ENCODE measurements around the gene INSR.
"Not testable (repeated sequence)": the region's sequence is repeated elsewhere in the genome, so short reads cannot be mapped to it uniquely, and the experiment has no call there.

INSR gene

GRCh38 chr19:7293762-7294557 lies at the start of gene INSR:
INSR (minus strand) TSS chr19:7294414; CDS start chr19:7293891, 523 bp downstream.
- DNase-seq, result peak; percentile 95

GRCh38 chr19:7342143-7342542 lies 47.9 kb upstream of the INSR start:
- no peak for DNase-seq

GRCh38 chr19:7340959-7341837 lies 47.0 kb upstream of the INSR start:
- peak; percentile 90 for DNase-seq

- DNase-seq, result peak; percentile 50
These were observed 43.4 kb upstream of the INSR start for GRCh38 chr19:7337380-7338194.

- DNase-seq, result no peak
These were observed 42.2 kb upstream of the INSR start for GRCh38 chr19:7336321-7336973.

GRCh38 chr19:7333198-7334118 lies 39.2 kb upstream of the INSR start:
- DNase-seq, result no peak

GRCh38 chr19:7331446-7331845 lies 37.2 kb upstream of the INSR start:
- DNase-seq, result no peak

GRCh38 chr19:7328647-7329046 lies 34.4 kb upstream of the INSR start:
- DNase-seq, result no peak

GRCh38 chr19:7327802-7328201 lies 33.6 kb upstream of the INSR start:
- no peak for DNase-seq

- no peak for DNase-seq
These were observed 32.1 kb upstream of the INSR start for GRCh38 chr19:7326105-7326877.

- DNase-seq, result no peak
These were observed 24.0 kb upstream of the INSR start for GRCh38 chr19:7318176-7318575.

- no peak for DNase-seq
These were observed 18.6 kb upstream of the INSR start for GRCh38 chr19:7312816-7313215.

GRCh38 chr19:7311911-7312310 lies 17.7 kb upstream of the INSR start:
- no peak for DNase-seq

GRCh38 chr19:7308327-7308726 lies 14.1 kb upstream of the INSR start:
- DNase-seq, result not testable (repeated sequence)

- no peak for DNase-seq
These were observed 13.5 kb upstream of the INSR start for GRCh38 chr19:7307590-7308218.

- DNase-seq, result no peak
These were observed 10.0 kb upstream of the INSR start for GRCh38 chr19:7304200-7304599.

GRCh38 chr19:7303470-7303869 lies 9.3 kb upstream of the INSR start:
- no peak for DNase-seq

GRCh38 chr19:7301525-7301924 lies 7.3 kb upstream of the INSR start:
- DNase-seq, result no peak

- DNase-seq, result no peak
These were observed 3.5 kb upstream of the INSR start for GRCh38 chr19:7297742-7298141.

GRCh38 chr19:7295912-7296536 lies 1.8 kb upstream of the INSR start:
- no peak for DNase-seq
